ENCODE data around the gene RGS7. TPM values are rescaled to one million over a fixed set of nuclear protein-coding genes. Genes with fewer than 3 reads are reported as not detected.

RGS7 gene
- total and polyA plus RNA-seq, 10 of the 15 experiments (the other 5 are each of a cell fraction or from before 2014, with no cell fraction given): not detected

GRCh38 chr1:241387216-241387615 is 30.2 kb upstream of the RGS7 start:
- Histone ChIP-seq H3K9me3 (replicated peaks; ENCODE audit: control insufficient read depth, insufficient read depth, low read length) (no peaks in the 10 kb centered on the region), H3K9ac (ENCODE audit: control insufficient read depth, insufficient read depth, low read length) (no peak overlapping the region), H3K4me2 (ENCODE audit: control insufficient read depth, insufficient read depth) (no peak overlapping the region), H3K27ac (ENCODE audit: control insufficient read depth, insufficient read depth) (no peak overlapping the region), H3K4me1 (ENCODE audit: control insufficient read depth, insufficient read depth, low read length) (no peaks in the 10 kb centered on the region), H4K20me1 (ENCODE audit: control insufficient read depth, insufficient read depth) (no peaks in the 10 kb centered on the region), H3K79me2 (ENCODE audit: control insufficient read depth, insufficient read depth, low read length) (no peaks in the 10 kb centered on the region), H3K27me3 (replicated peaks in 1 of 2; ENCODE audit: control insufficient read depth in 2 of 2, insufficient read depth in 2 of 2, low read length in 1 of 2) (no peaks in the 10 kb centered on the region), H3K36me3 (ENCODE audit: control insufficient read depth in 2 of 2, insufficient read depth in 2 of 2, low read length in 1 of 2) (no peaks in the 10 kb centered on the region), H3K4me3 (no peak overlapping the region), H2AFZ (ENCODE audit: control insufficient read depth, low read depth, low read length) (no peak overlapping the region)
- in situ Hi-C loops (cut with MboI): no loop called here
- CTCF ChIA-PET: no interaction called here
- no peak for ATAC-seq
- POLR2A ChIA-PET: no interaction called here
- RAD21 ChIA-PET (ENCODE audit: unreplicated experiment): no interaction called here
- TF ChIP-seq EP300 (IDR thresholded peaks at IDR 0.05; ENCODE audit: borderline replicate concordance in 1 of 2, control insufficient read depth in 1 of 2, low read depth in 2 of 2, low read length in 2 of 2) (no peak), POLR2A (IDR thresholded peaks at IDR 0.05; ENCODE audit: low read depth, low read length) (no peak), JUND (IDR thresholded peaks at IDR 0.05; ENCODE audit: low read depth, low read length) (no peak), SMAD5 (IDR thresholded peaks at IDR 0.05; ENCODE audit: low read depth) (no peak), NFYA (IDR thresholded peaks at IDR 0.05; ENCODE audit: borderline replicate concordance, low read depth, low read length) (no peak), SKIL (IDR thresholded peaks at IDR 0.05; ENCODE audit: low read depth, poor library complexity, severe bottlenecking) (no peak)
- DNase-seq (ENCODE audit: low read depth, low spot score): no peak
- SMC1A ChIA-PET (ENCODE audit: uncharacterized antibody, unreplicated experiment): no interaction called here
- intact Hi-C loops (cut with micrococcal nuclease; ENCODE audit: unreplicated experiment): no loop called here
- no peak for FAIRE-seq
- BruUV-seq (replicated peaks): no TSS peak

GRCh38 chr1:241376701-241377100 is 19.7 kb upstream of the RGS7 start:
- Histone ChIP-seq H3K4me2 (ENCODE audit: control insufficient read depth, insufficient read depth) (no peak overlapping the region), H3K27ac (ENCODE audit: control insufficient read depth, insufficient read depth) (no peak overlapping the region), H3K27me3 (replicated peaks in 1 of 2; ENCODE audit: control insufficient read depth in 2 of 2, insufficient read depth in 2 of 2, low read length in 1 of 2) (no peaks in the 10 kb centered on the region), H3K79me2 (ENCODE audit: control insufficient read depth, insufficient read depth, low read length) (no peaks in the 10 kb centered on the region), H3K9ac (ENCODE audit: control insufficient read depth, insufficient read depth, low read length) (no peak overlapping the region), H3K4me3 (no peak overlapping the region), H3K4me1 (ENCODE audit: control insufficient read depth, insufficient read depth, low read length) (no peaks in the 10 kb centered on the region), H4K20me1 (ENCODE audit: control insufficient read depth, insufficient read depth) (no peaks in the 10 kb centered on the region), H3K9me3 (replicated peaks; ENCODE audit: control insufficient read depth, insufficient read depth, low read length) (no peaks in the 10 kb centered on the region), H3K36me3 (ENCODE audit: control insufficient read depth in 2 of 2, insufficient read depth in 2 of 2, low read length in 1 of 2) (no peaks in the 10 kb centered on the region), H2AFZ (ENCODE audit: control insufficient read depth, low read depth, low read length) (no peak overlapping the region)
- FAIRE-seq: no peak
- ATAC-seq: no peak
- SMC1A ChIA-PET (ENCODE audit: uncharacterized antibody, unreplicated experiment): no interaction called here
- in situ Hi-C loops (cut with MboI): no loop called here
- no TSS peak for BruUV-seq (replicated peaks)
- POLR2A ChIA-PET: no interaction called here
- intact Hi-C loops (cut with micrococcal nuclease; ENCODE audit: unreplicated experiment): no loop called here
- CTCF ChIA-PET: interaction anchor here (0.5 to 1.0 kb wide), 2 partner anchors 196 to 410 kb away, joined by 3 read pairs; no protein-coding TSS in a partner anchor
- RAD21 ChIA-PET (ENCODE audit: unreplicated experiment): no interaction called here
- 21% methylated on average over 2 of the region's 2 CpGs for WGBS (ENCODE audit: insufficient coverage, insufficient replicate concordance, low lambda C conversion rate, missing lambda C conversion rate)
- no peak for DNase-seq (ENCODE audit: low read depth, low spot score)
- no peak for TF ChIP-seq CBFB (IDR thresholded peaks at IDR 0.05; ENCODE audit: low read depth)
- no peak for TF ChIP-seq NR2C1 (IDR thresholded peaks at IDR 0.05)
- TF ChIP-seq ZNF207 (IDR thresholded peaks at IDR 0.05; ENCODE audit: borderline replicate concordance): no peak
- no peak for TF ChIP-seq YY1 (IDR thresholded peaks at IDR 0.05; ENCODE audit: low read depth, low read length)
- TF ChIP-seq HDAC6 (IDR thresholded peaks at IDR 0.05; ENCODE audit: unreplicated experiment): no peak
- TF ChIP-seq EED (IDR thresholded peaks at IDR 0.05; ENCODE audit: low read depth): no peak
- TF ChIP-seq ZNF24 (IDR thresholded peaks at IDR 0.05): no peak
- no peak for TF ChIP-seq ZZZ3 (IDR thresholded peaks at IDR 0.05; ENCODE audit: control insufficient read depth, insufficient read length, low read depth)
- TF ChIP-seq EGR1 (IDR thresholded peaks at IDR 0.05; ENCODE audit: borderline replicate concordance in 1 of 2, low read depth in 2 of 2, low read length in 2 of 2): no peak
- no peak for TF ChIP-seq ASH2L (IDR thresholded peaks at IDR 0.05; ENCODE audit: borderline replicate concordance, low read depth)
- no peak for TF ChIP-seq STAT3 (IDR thresholded peaks at IDR 0.05; ENCODE audit: low read depth, low read length)
- no peak for TF ChIP-seq FOXM1 (IDR thresholded peaks at IDR 0.05; ENCODE audit: low read depth, low read length)
- TF ChIP-seq IKZF2 (IDR thresholded peaks at IDR 0.05): no peak

All from GM12878 (cell line).